ENCODE measurements around the gene UFD1.

DNA sequence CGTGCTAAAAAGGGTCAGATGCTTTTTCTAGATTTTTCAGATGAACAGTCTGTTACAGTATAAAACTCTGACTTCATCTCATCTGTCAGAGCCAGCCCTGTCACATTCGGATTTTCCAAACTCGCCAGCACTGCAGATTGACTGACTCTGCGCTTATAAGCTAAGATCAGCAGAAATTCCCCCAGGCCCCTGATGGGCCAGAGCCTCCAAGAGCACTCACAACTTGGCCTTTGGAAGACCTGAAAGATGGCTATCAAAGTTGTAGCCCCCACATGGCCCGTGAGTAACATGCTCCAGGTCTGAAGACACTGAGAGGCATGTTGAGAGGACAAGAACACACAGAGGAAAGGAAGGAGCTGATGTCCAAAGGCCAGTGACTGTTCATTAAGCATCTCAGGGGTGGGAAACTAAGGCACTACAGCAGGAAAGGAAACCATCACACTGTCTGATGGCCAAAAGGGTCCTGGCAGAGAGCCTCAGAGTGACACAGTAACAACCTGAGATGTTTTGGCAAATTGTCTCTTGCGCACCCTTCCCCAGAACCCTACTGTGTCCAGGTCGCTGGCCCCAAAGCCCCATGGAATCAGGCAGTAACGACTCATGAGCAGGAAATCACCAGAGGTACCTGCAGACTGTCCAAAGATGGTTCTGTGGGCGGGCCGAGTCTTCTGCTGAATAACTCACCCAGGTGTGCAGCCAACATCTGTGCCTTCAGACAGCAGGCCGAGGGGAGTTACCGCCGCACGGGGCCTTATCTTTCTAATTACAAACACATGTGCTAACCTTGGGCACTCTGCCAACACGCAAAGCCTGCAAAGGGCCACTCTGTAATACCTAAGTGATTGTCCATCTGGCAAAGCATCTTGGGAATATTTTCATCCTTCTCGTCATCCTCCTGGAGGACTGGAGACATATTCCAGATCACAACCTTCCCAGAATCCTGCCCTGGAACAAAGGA, 71.1 kb downstream of the UFD1 start:
- TF ChIP-seq POLR2A (conservative IDR thresholded peaks at IDR 0.05): peak; percentile 51; the same call in 1 of the 2 replicates
- TF ChIP-seq DPF2 (IDR thresholded peaks at IDR 0.05): peak; percentile 92
